SU-DHL-6 (cell line): ENCODE data around the gene FERMT3.

Experiments
- EZH2phosphoT487 ChIP-seq: fragments of 200-600 bp; sonication (generic), shearing (Covaris generic); conservative IDR thresholded peaks from 2 replicates; pipeline ENCODE4 v1.6.1; 2018; ENCODE audit warnings: mild to moderate bottlenecking, antibody characterized with exemption, low read length, moderate library complexity, mixed read lengths
- TF ChIP-seq, protein P1 (sequence below): fragments of 200-600 bp; sonication (generic); IDR thresholded peaks from one replicate; pipeline ENCODE4 v1.5.1; 2017; ENCODE audit warnings: antibody characterized with exemption, mild to moderate bottlenecking, low read length, moderate library complexity; ENCODE audit not compliant: insufficient read depth, poor library complexity, severe bottlenecking

DNA sequence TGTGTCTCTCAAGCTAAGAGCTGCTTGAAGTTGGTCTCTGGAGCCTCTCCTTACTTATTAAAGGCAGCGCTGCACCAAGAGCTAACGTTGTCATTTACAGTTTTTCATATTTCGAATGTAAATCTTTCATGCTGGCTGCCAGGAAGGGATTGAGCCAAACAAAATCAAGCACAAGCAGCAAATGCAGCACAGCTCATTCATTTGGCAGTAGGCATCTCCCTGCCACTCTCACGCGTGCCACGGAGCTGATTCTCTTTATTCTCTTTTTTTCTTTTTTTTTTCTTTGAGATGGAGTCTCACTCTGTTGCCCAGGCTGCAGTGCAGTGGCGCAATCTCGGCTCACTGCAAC lies 26.4 kb downstream of the FERMT3 start:
- TF ChIP-seq, protein P1, sequence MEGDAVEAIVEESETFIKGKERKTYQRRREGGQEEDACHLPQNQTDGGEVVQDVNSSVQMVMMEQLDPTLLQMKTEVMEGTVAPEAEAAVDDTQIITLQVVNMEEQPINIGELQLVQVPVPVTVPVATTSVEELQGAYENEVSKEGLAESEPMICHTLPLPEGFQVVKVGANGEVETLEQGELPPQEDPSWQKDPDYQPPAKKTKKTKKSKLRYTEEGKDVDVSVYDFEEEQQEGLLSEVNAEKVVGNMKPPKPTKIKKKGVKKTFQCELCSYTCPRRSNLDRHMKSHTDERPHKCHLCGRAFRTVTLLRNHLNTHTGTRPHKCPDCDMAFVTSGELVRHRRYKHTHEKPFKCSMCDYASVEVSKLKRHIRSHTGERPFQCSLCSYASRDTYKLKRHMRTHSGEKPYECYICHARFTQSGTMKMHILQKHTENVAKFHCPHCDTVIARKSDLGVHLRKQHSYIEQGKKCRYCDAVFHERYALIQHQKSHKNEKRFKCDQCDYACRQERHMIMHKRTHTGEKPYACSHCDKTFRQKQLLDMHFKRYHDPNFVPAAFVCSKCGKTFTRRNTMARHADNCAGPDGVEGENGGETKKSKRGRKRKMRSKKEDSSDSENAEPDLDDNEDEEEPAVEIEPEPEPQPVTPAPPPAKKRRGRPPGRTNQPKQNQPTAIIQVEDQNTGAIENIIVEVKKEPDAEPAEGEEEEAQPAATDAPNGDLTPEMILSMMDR: no peak
- no peak for TF ChIP-seq EZH2phosphoT487
